CD4-positive, alpha-beta memory T cell (primary cell): Measurements from ENCODE around the gene ATXN7L1. TPM values are rescaled to one million over a fixed set of nuclear protein-coding genes. Genes with fewer than 3 reads are reported as not detected.

Experiments used
- CTCF ChIA-PET: fragments of 350-600 bp; sonication (Branson Sonifier 250); formaldehyde crosslinking; loops from one replicate; lab custom pipeline; 2021; ENCODE audit warnings: inconsistent platforms; ENCODE audit not compliant: partially characterized antibody; lab: Charles Lee
- POLR2A ChIA-PET: fragments of 350-600 bp; sonication (Branson Sonifier 250); formaldehyde crosslinking; loops from one replicate; lab custom pipeline; 2021; ENCODE audit not compliant: partially characterized antibody; lab: Charles Lee
- DNase-seq, 5 donors: peaks; one replicate each; pipeline versions ENCODE4 v3.0.0 to v3.0.0-alpha.2; 2020 to 2022; ENCODE audit warnings: mixed read lengths in 1 of 5
- H3K27ac ChIP-seq: one replicate; pipeline ENCODE4 v1.7.0; 2013; ENCODE audit warnings: low read depth, low read length
- H3K27me3 ChIP-seq: 2 replicates; pipeline ENCODE4 v1.7.0; 2013; ENCODE audit warnings: mild to moderate bottlenecking, low read length, moderate library complexity; ENCODE audit not compliant: insufficient read depth
- H3K36me3 ChIP-seq: 2 replicates; pipeline ENCODE4 v1.7.0; 2013; ENCODE audit warnings: mild to moderate bottlenecking, low read length, moderate library complexity; ENCODE audit not compliant: insufficient read depth
- H3K4me1 ChIP-seq: 2 replicates; pipeline ENCODE4 v1.7.0; 2013; ENCODE audit warnings: mild to moderate bottlenecking, low read length, moderate library complexity; ENCODE audit not compliant: insufficient read depth
- H3K4me3 ChIP-seq, 2 donors: one replicate each; pipeline ENCODE4 v1.7.0; 2013; ENCODE audit warnings: low read length in 2 of 2, mild to moderate bottlenecking in 1 of 2
- H3K9me3 ChIP-seq, 2 donors: one replicate each; pipeline ENCODE4 v1.7.0; 2013; ENCODE audit warnings: low read length in 2 of 2, control low read depth in 1 of 2; ENCODE audit not compliant: control insufficient read depth in 1 of 2
- H3K27ac Mint-ChIP-seq, 7 donors: one replicate each; pipeline ENCODE4 v1.8.0; 2020 to 2021; ENCODE audit warnings: mixed read lengths in 7 of 7, mild to moderate bottlenecking in 6 of 7, inconsistent platforms in 3 of 7, moderate library complexity in 3 of 7
- H3K27me3 Mint-ChIP-seq, 2 donors: one replicate each; pipeline ENCODE4 v1.8.0; 2020 to 2021; ENCODE audit warnings: mixed read lengths in 2 of 2
- H3K36me3 Mint-ChIP-seq, 2 donors: one replicate each; pipeline ENCODE4 v1.8.0; 2020 to 2021; ENCODE audit warnings: mixed read lengths in 2 of 2, inconsistent platforms in 1 of 2, mild to moderate bottlenecking in 1 of 2
- H3K4me1 Mint-ChIP-seq, 4 donors: one replicate each; pipeline ENCODE4 v1.8.0; 2020 to 2021; ENCODE audit warnings: mixed read lengths in 4 of 4, mild to moderate bottlenecking in 1 of 4
- H3K4me3 Mint-ChIP-seq, 8 donors: one replicate each; pipeline ENCODE4 v1.8.0; 2020 to 2021; ENCODE audit warnings: mixed read lengths in 8 of 8, mild to moderate bottlenecking in 7 of 8, moderate library complexity in 6 of 8, inconsistent platforms in 3 of 8
- H3K9me3 Mint-ChIP-seq, 8 donors: one replicate each; pipeline ENCODE4 v1.8.0; 2020 to 2021; ENCODE audit warnings: mixed read lengths in 8 of 8, mild to moderate bottlenecking in 5 of 8, inconsistent platforms in 3 of 8, moderate library complexity in 1 of 8
- intact Hi-C: fragments of 100-400 bp; cut with micrococcal nuclease; formaldehyde crosslinking; loops from one replicate; pipeline ENCODE4 v1.15.1; 2023
- polyA plus RNA-seq, 2 donors: library from polyadenylated mRNA; unstranded; fragments of 300-500 nt; fragmentation: Illumina TruSeq; gene quantifications; one replicate each; pipeline ENCODE4 v1.2.3, GENCODE V29; 2021
- total RNA-seq, 2 experiments: library from RNA; stranded (reverse); gene quantifications; one replicate each; pipeline ENCODE4 v1.2.3, GENCODE V29; 2021

ATXN7L1 gene
- total and polyA plus RNA-seq, 4 experiments from 2014 or later = 8.7 to 62.2 (median 42.6) TPM

DNA sequence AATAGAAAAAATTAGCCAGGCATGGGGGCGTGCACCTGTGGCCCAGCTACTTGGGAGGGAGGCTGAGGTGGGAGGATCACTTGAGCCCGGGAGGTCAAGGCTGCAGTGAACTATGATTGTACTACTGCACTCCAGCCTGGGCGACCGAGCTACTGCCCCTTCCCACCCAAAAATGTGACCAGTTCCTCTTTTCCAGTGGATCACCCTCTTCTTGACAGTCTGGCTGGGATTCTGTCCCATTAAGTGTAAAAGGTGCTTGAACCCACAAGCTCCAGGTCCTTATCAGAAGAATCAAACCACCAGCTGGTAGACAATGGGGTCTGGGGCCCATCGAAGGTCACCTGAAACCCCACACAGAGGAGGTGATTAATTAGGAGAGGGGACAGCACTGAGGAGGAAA lies 14.1 kb downstream of the ATXN7L1 start:
- intact Hi-C loops = no loop called here
- no peak overlapping the region for H3K27ac Mint-ChIP-seq
- peaks cover 12 to 20% (median 15%) of the 10 kb centered on the region in 4 donors for H3K4me1 Mint-ChIP-seq
- CTCF ChIA-PET = interaction anchor here (0.9 to 2.2 kb wide), 2 partner anchors 12 kb away, joined by 4 to 7 read pairs; no protein-coding TSS in a partner anchor
- H3K27ac ChIP-seq = no peak overlapping the region
- POLR2A ChIA-PET = interaction anchor here (1.4 kb wide), 1 partner anchor 12 kb away, joined by 5 read pairs; no protein-coding TSS in a partner anchor
- DNase-seq = no peak
- no peak overlapping the region for H3K4me3 ChIP-seq
- H3K4me1 ChIP-seq = peaks cover 13% of the 10 kb centered on the region
- no peaks in the 10 kb centered on the region for H3K27me3 ChIP-seq
- no peak overlapping the region for H3K4me3 Mint-ChIP-seq
- H3K36me3 ChIP-seq = no peaks in the 10 kb centered on the region
- no peaks in the 10 kb centered on the region for H3K9me3 Mint-ChIP-seq
- no peaks in the 10 kb centered on the region for H3K9me3 ChIP-seq
- H3K27me3 Mint-ChIP-seq = no peaks in the 10 kb centered on the region
- peaks cover 0 to 4% of the 10 kb centered on the region in 2 donors for H3K36me3 Mint-ChIP-seq

DNA sequence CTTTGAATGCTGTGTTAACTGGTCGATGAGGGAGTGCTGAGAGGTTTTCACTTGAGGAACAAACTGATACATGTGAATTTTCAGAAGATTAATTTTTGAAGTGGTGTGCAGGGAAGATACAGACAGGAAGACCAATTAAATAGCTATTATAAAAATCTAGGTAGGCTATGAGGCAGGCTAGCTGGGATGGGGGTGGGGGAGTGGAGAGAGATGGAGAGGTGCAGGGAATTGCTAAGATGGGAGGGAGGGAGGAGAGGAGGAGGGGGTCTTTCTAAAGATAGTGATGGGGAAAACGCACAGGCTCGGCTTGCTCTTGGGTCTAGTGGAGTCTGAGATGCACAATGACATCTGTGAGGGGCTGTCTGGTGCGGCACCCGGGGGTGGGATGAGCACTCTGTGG lies 15.2 kb downstream of the ATXN7L1 start:
- Mint-ChIP-seq H3K4me3 (no peak overlapping the region), H3K27me3 (no peaks in the 10 kb centered on the region), H3K4me1 (peaks cover 19 to 26% (median 22%) of the 10 kb centered on the region in 4 donors), H3K36me3 (peaks cover 0 to 2% of the 10 kb centered on the region in 2 donors), H3K9me3 (no peaks in the 10 kb centered on the region), H3K27ac (peak overlapping the region in 2 of 7 donors; percentile 43 to 61)
- H3K27me3 ChIP-seq = no peaks in the 10 kb centered on the region
- H3K9me3 ChIP-seq = no peaks in the 10 kb centered on the region
- H3K4me3 ChIP-seq = no peak overlapping the region
- DNase-seq = no peak
- H3K36me3 ChIP-seq = no peaks in the 10 kb centered on the region
- H3K4me1 ChIP-seq = peaks cover 22% of the 10 kb centered on the region
- ChIA-PET CTCF (interaction anchor here (1.1 kb wide), 1 partner anchor 9 kb away, joined by 3 read pairs; no protein-coding TSS in a partner anchor), POLR2A (no interaction called here)
- no peak overlapping the region for H3K27ac ChIP-seq
- intact Hi-C loops = no loop called here

DNA sequence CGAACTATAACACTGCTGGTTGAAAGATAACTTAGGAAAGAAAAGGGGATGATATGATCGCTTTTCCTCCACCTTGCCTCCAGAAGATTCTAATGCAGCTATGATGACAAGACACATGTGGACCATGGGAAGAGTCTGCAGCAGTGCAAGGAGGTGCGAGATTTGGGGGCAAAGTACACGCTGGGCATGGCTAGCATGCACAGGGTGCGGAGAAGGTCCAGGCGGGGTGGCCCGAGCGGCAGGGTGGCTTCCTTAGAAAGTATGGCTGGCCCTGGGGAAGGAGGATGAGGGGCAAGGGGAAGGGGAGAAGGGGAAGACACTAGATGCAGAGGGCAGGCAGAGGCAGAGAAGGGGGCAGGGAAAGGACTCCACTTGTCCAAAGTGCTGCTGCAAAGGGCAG lies 15.6 kb downstream of the ATXN7L1 start:
- Mint-ChIP-seq H3K4me1 (peaks cover 19 to 26% (median 22%) of the 10 kb centered on the region in 4 donors), H3K36me3 (no peaks in the 10 kb centered on the region), H3K9me3 (no peaks in the 10 kb centered on the region), H3K27me3 (no peaks in the 10 kb centered on the region), H3K4me3 (no peak overlapping the region), H3K27ac (peak overlapping the region in 1 of 7 donors; percentile 43)
- Histone ChIP-seq H3K36me3 (no peaks in the 10 kb centered on the region), H3K27me3 (no peaks in the 10 kb centered on the region), H3K9me3 (no peaks in the 10 kb centered on the region), H3K27ac (no peak overlapping the region), H3K4me3 (no peak overlapping the region), H3K4me1 (peaks cover 22% of the 10 kb centered on the region)
- POLR2A ChIA-PET = no interaction called here
- intact Hi-C loops = no loop called here
- CTCF ChIA-PET = interaction anchor here (1.1 kb wide), 1 partner anchor 9 kb away, joined by 3 read pairs; no protein-coding TSS in a partner anchor
- DNase-seq = no peak

DNA sequence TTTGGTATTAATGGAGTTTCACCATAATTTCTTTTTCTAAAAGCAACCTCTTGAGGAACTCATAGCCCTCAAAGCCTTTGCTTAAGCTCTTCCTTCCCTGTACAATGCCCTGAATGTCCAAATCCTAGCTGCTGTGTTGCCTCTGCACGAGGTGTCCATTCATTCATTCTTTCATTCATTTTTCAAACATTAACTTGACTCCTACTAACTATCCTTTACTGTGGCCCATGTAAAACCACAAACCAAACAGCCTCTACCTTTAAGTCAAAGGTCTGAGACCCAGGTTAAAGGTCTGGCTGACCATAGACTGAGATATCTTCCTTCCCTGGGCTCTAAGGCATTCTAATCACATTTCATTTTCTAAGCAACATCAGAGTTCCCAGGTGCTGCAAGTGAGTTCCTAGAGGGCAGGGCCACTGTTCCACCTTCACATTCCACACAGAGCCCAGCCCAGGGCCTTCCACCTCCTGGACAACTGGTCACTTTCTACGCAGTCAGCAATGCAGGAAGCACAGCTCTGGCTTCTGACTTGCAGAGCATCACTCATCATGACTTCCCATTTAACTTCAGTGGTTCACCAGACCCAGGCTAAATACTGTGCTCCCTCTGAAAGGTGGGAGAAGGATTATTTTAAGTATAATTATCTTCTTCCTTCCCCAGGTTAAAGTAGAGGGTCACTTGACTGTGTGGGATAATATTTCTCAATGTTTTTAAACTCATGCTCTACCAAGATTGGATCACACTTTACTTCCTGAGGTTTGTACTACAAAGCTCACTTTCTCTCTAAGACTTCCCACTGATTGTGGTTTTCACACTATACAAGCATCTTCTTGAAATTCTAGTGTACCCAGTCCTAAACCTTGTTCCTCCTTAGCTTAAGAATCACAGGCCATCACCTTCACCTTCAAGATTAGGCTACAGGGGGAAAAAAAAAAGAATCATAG lies 19.1 kb downstream of the ATXN7L1 start:
- Mint-ChIP-seq H3K27ac (peak overlapping the region in 3 of 7 donors; percentile 22 to 48 (median 29)), H3K4me1 (peaks cover 26 to 31% (median 27%) of the 10 kb centered on the region in 4 donors), H3K4me3 (peak overlapping the region in 4 of 8 donors; percentile 5 to 59 (median 38)), H3K27me3 (no peaks in the 10 kb centered on the region), H3K9me3 (no peaks in the 10 kb centered on the region), H3K36me3 (no peaks in the 10 kb centered on the region)
- DNase-seq = peak in 4 of 5 donors; percentile 13 to 42 (median 26)
- no peaks in the 10 kb centered on the region for H3K36me3 ChIP-seq
- H3K4me3 ChIP-seq = no peak overlapping the region
- no peaks in the 10 kb centered on the region for H3K27me3 ChIP-seq
- intact Hi-C loops = no loop called here
- H3K4me1 ChIP-seq = peaks cover 34% of the 10 kb centered on the region
- H3K27ac ChIP-seq = no peak overlapping the region
- ChIA-PET POLR2A (interaction anchor here (0.6 to 2.7 kb wide), 4 partner anchors 7 to 737 kb away, joined by 3 to 18 read pairs (median 3); no protein-coding TSS in a partner anchor), CTCF (interaction anchor here (0.7 to 2.3 kb wide), 4 partner anchors 93 to 200 kb away, joined by 3 to 8 read pairs (median 4); no protein-coding TSS in a partner anchor)
- no peaks in the 10 kb centered on the region for H3K9me3 ChIP-seq

DNA sequence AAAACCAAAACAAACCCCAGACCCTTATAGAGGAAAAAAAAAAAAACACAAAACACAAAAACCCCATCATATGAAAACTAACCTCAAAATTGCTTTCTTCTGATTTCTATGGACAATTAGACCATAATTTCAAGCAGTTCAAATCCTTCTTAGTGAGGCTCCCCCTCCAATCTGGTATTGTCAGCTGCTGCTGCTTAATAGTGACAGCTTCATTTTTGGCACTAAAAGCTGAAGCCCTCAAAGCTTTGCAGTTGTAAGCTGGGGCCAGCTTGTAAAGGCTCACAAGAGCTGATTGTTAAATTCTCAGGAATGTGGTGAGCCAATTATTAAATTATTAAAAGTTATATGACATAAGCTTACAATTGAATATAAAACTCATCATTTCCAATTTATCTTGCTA lies 21.9 kb downstream of the ATXN7L1 start:
- Histone ChIP-seq H3K9me3 (no peaks in the 10 kb centered on the region), H3K4me1 (peaks cover 62% of the 10 kb centered on the region), H3K36me3 (no peaks in the 10 kb centered on the region), H3K4me3 (no peak overlapping the region), H3K27ac (no peak overlapping the region), H3K27me3 (no peaks in the 10 kb centered on the region)
- H3K27me3 Mint-ChIP-seq = no peaks in the 10 kb centered on the region
- peaks cover 54 to 59% (median 54%) of the 10 kb centered on the region in 4 donors for H3K4me1 Mint-ChIP-seq
- no peak overlapping the region for H3K4me3 Mint-ChIP-seq
- H3K36me3 Mint-ChIP-seq = no peaks in the 10 kb centered on the region
- ChIA-PET POLR2A (interaction anchor here (0.8 kb wide), 1 partner anchor 323 kb away, joined by 3 read pairs; the partner anchor contains the start of gene RINT1), CTCF (interaction anchor here (0.7 to 1.5 kb wide), 4 partner anchors 22 to 300 kb away, joined by 3 to 4 read pairs (median 4); partner anchors contain the start of gene ATXN7L1)
- H3K9me3 Mint-ChIP-seq = no peaks in the 10 kb centered on the region
- intact Hi-C loops = no loop called here
- H3K27ac Mint-ChIP-seq = no peak overlapping the region
- no peak for DNase-seq

DNA sequence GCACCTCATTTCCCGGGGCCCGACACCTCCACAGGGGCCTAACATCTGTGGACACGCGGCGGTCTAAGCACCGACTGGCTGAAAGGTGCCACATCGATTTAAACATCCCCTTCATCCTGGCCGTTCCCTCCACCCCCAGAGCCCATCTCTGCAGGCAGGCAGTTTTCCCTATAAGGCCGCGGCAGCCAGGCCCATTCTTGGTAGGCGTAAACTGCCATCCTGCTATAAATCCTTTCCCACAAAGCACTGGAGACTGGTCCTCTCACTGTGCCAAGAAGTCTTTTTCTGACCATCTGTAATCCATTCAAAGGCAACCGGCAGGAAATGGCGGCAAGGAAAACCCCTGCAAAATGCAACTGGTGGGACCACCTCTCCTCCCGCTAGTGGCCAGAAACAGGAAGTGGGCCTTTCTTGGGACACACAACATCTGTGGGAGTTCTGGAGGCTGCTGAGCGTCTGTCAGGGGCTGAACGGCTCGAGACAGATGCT lies 22.4 kb downstream of the ATXN7L1 start:
- no peak overlapping the region for H3K4me3 Mint-ChIP-seq
- Histone ChIP-seq H3K4me1 (peaks cover 67% of the 10 kb centered on the region), H3K4me3 (no peak overlapping the region), H3K36me3 (no peaks in the 10 kb centered on the region), H3K27me3 (no peaks in the 10 kb centered on the region), H3K27ac (no peak overlapping the region), H3K9me3 (no peaks in the 10 kb centered on the region)
- H3K9me3 Mint-ChIP-seq = no peaks in the 10 kb centered on the region
- no peaks in the 10 kb centered on the region for H3K36me3 Mint-ChIP-seq
- CTCF ChIA-PET = interaction anchor here (0.7 to 1.5 kb wide), 3 partner anchors 22 to 93 kb away, joined by 3 to 4 read pairs (median 4); partner anchors contain the start of gene ATXN7L1
- peaks cover 58 to 63% (median 59%) of the 10 kb centered on the region in 4 donors for H3K4me1 Mint-ChIP-seq
- intact Hi-C loops = no loop called here
- no peak overlapping the region for H3K27ac Mint-ChIP-seq
- DNase-seq = no peak
- no peaks in the 10 kb centered on the region for H3K27me3 Mint-ChIP-seq
- POLR2A ChIA-PET = interaction anchor here (0.8 to 1.0 kb wide), 2 partner anchors 10 to 322 kb away, joined by 3 to 4 read pairs; partner anchors contain the start of gene RINT1
